Endothelial cell of hepatic sinusoid (primary cell): ENCODE data around the gene SBK2.
"Not testable (repeated sequence)": the region's sequence is repeated elsewhere in the genome, so short reads cannot be mapped to it uniquely, and the experiment has no call there.

Source experiments
- in situ Hi-C: cut with HindIII; loops from 2 replicates; pipeline ENCODE4 v1.10.0; 2017; ENCODE audit warnings: low sequenced_read_pairs

SBK2 gene

GRCh38 chr19:55503502-55504251 is 33.3 kb downstream of the SBK2 start:
- in situ Hi-C loops: no loop called here

DNA sequence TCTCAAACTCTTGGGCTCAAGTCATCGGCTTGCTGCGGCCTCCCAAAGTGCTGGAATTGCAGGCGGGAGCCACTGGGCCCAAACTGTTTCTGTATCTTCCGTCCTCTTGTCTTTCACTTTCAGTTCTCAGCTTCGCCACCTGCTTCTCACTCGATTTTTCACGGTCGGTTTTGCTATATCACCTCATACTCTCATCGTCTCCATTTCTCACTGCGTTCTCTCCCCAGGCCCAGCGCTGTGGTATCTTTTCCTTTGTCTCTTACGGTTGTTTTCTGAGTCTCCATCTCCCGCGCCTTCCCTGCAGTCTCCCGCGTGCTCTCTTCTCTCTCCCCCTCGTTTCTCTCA is 33.8 kb downstream of the SBK2 start:
- in situ Hi-C loops: no loop called here

GRCh38 chr19:55502197-55502952 is 34.6 kb downstream of the SBK2 start:
- in situ Hi-C loops: no loop called here

- in situ Hi-C loops: no loop called here
Measured at GRCh38 chr19:55500368-55500952, 36.5 kb downstream of the SBK2 start.

GRCh38 chr19:55498246-55498840 is 38.6 kb downstream of the SBK2 start:
- in situ Hi-C loops: no loop called here

- in situ Hi-C loops: no loop called here
Measured at GRCh38 chr19:55497763-55498162, 39.2 kb downstream of the SBK2 start.

DNA sequence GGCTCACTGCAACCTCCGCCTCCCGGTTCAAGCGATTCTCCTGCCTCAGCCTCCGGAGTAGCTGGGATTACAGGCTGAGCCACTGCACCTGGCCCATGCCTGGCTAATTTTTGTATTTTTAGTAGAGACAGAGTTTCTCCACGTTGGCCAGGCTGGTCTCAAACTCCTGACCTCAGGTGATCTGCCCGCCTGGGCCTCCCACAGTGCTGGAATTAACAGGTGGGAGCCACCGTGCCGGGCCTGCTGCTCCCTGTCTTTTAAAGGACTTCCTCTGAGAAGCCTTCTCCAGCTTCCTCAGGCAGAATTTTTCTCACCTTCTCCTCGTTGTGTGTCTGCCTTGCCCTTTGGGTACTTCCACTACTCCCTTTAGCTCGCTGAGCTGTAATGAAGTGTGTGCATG is 40.1 kb downstream of the SBK2 start:
- in situ Hi-C loops: not testable (repeated sequence)

DNA sequence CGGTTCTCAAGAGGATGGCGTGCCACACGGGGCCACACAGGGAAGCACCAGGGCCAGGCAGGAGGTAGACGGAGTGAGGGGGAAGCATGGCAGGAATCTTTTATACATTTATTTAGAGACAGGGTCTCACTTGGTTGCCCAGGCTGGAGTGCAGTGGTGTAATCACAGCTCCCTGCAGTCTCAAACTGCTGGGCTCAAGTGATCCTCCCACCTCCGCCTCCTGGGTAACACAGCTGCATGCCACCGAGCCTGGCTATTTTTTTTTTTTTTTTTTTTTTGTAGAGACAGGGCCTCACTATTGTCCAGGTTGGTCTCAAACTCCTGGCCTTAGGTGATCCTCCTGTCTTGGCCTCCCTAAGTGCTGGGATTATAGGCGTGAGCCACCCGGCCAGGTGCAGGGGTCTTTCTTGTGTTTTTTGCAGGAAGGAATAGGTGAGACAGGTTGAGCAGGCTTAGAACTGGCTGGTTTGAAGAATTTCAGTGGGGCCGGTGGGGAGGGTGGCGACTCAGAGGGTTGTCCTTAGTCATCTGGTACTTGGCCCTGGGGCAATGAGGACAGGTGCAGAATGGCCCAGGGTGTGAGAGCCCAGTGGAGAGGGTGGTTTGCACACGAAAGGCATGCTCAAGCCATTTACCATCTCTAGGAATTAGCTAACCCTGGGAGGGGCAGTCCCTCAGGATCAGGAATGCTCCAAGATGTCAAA is 41.1 kb downstream of the SBK2 start:
- in situ Hi-C loops: no loop called here

GRCh38 chr19:55494172-55494761 is 42.7 kb downstream of the SBK2 start:
- in situ Hi-C loops: no loop called here

DNA sequence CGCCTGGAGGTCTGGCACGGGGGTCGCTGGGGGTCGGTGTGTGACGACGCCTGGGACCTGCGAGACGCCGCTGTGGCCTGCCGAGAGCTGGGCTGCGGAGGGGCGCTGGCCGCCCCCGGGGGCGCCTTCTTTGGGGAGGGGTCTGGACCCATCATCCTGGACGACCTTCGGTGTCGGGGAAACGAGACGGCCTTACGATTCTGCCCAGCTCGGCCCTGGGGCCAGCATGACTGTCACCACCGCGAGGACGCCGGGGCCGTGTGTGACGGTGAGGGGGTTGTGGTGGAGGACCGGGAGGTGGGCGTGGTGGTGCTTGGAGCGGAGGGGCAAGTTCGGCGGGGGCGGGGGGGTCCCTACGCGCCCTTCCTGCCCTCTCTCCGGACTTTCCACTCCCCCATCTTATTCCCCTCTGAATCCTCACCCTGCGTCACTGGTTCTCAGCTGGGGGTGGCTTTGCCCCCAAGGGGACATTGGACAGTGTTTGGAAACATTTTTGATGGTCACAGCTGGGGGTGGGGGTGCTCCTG is 43.2 kb downstream of the SBK2 start:
- in situ Hi-C loops: no loop called here

GRCh38 chr19:55493052-55493644 is 43.8 kb downstream of the SBK2 start:
- in situ Hi-C loops: no loop called here

- in situ Hi-C loops: no loop called here
Measured at GRCh38 chr19:55492362-55492944, 44.5 kb downstream of the SBK2 start.

DNA sequence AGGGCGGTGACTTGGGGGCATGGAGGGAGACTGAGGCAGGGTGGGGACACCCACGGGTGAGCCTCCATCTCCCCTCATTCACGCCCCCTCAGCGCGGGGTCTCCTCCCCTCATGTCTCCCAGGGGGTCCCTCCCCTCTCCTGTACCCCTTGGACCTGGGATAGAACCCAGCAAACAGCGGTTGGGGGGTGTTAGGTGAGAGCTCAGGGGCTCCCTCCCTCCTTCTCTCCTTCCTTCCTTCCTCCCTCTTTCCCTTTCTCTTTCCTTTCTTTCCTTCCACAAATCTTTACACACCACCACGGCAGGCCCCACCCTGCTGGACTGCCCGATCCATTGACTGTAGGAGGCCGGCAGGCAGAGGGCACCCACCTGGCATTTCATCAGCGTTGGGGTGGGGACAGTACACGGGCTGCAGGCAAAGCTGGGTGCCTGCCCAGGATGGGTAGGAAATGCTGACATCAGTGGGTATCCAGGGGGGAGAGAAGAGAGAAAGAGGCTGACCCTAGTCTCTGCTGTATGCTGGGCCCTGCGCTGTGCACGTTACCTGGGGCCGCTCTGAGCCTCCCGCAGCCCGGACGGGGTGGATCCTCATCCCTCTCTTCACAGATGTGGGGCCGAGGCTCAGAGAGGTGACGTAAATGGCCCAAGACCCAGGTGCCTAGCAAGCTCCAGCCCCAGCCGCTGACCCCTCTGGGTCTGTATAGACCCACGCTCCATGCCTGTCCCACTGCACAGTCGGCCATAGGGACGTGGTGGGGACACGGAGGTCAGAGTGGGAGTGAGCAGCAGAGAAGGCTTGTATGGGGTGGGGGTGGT is 45.2 kb downstream of the SBK2 start:
- in situ Hi-C loops: no loop called here

GRCh38 chr19:55490478-55491432 is 46.2 kb downstream of the SBK2 start:
- in situ Hi-C loops: no loop called here

GRCh38 chr19:55489711-55490477 is 47.0 kb downstream of the SBK2 start:
- in situ Hi-C loops: no loop called here

DNA sequence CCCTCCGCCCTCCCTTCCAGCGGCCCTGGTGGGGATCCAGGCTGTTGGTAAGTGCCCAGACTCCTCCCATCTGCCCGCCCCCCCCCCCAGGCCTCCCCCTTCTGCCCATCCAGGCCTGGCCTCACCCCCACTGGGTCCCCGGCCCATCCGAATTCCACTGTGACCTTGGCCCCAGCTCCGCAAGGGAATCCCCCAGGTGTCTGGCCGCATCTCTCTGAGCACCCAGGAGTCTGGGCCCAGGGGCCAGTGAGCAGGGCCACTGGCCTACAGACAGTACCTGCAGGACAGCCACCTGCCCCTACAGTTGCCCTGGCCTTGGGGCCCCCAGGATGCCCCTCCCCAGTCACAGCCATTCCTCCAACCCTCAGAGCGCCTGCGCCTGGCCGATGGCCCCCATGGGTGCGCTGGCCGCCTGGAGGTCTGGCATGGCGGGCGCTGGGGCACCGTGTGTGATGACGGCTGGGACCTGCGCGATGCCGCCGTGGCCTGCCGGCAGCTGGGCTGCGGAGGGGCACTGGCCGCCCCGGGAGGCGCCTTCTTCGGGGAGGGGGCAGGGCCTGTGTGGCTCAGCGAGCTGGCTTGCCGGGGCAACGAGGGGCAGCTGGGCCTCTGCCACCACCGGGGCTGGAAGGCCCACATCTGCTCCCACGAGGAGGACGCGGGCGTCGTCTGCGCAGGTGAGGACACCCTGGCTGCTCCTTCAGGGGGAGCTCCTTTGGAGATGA is 47.8 kb downstream of the SBK2 start:
- in situ Hi-C loops: no loop called here
